ENCODE measurements around the gene HNRNPUL1.
A peak's percentile ranks its signal among the peaks of the same experiment; 100 is the strongest.

The HNRNPUL1 gene

DNA sequence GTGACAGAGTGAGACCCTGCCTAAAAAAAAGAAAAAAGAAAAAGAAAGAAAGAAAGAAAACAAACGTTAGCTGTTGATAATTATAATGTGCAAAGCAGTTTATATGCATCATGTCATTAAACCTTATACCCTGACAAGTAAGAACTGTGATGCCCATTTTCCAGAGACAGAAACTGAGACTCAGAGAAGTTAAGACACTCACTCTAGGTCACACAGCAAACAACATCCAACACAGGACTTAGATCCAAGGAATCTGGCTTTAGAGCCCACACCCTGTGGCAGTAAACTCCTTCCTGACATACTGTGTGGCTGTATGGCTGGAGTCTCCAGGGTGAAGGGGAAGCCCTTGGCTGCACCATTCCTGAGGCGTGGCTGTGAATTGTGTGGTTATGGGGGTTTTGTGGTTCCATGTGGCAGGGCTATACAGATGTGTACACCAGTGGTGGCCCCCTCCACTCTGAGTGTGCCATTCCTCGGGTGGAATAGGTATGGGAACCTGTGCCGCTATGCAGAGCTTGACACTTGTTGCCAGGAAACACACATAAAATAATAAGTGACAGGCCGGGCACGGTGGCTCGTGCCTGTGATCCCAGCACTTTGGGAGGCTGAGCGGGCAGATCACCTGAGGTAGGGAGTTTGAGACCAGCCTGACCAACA lies 29.5 kb upstream of the HNRNPUL1 start:
- no peak for DNase-seq

- DNase-seq, result no peak
Measured at GRCh38 chr19:41235480-41235879, 28.7 kb upstream of the HNRNPUL1 start.

DNA sequence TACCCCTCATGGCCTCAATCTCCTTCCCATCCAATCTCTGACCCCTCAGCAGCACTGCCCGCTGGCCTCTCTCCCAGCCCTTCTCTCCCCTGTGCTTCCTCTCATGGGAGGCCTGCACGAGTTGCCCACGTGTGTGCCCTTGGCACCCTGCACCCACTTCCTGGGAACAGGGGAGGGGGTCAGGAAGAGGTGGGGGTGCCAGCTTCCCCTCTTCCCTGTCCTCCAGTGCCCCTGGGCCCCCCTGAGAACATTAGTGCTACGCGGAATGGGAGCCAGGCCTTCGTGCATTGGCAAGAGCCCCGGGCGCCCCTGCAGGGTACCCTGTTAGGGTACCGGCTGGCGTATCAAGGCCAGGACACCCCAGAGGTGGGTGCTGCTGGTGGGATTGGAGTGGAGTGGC lies 25.9 kb upstream of the HNRNPUL1 start:
- no peak for DNase-seq

GRCh38 chr19:41239363-41239762 lies 24.8 kb upstream of the HNRNPUL1 start:
- no peak for DNase-seq

DNA sequence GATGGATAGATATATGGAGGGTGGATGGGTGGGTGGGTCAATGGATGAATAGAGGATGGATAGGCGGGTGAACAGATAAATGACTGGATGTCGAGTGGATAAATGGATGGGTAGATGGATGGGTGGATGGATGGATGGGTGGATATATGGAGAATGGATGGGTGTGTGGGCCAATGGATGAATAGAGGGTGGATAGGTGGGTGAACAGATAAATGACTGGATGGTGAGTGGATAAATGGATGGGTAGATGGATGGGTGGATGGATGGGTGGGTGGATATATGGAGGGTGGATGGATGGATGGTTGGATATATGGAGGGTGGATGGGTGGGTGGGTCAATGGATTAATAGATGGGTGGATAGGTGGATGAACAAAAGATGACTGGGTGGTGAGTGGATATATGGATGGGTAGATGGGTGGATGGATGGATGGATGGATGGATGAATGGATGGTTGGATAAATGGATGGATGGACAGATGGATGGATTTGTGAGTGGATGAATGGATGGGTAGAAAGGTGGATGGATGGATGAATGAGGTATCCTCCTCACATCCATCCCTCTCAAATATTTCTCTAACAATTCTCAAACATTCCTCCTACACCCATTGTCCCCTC lies 24.1 kb upstream of the HNRNPUL1 start:
- no peak for DNase-seq

DNA sequence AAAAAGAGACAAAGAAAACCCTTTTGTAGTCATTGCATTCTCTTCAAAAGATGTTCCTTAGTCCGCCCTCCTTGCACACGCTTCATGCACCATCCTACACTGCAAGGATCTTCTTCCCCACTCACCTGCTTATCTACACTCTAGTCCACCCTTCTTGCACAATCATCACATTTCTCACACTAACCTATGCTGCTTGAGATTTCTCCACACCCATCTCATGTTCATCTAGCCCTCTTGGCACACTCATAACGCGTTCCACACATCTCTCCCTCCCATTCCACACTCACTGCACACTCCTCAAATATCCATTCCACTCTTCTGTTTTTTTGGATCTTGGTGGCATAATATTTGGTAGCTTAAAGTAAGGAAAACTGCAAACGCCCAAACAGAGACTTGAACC lies 22.3 kb upstream of the HNRNPUL1 start:
- no peak for DNase-seq

DNA sequence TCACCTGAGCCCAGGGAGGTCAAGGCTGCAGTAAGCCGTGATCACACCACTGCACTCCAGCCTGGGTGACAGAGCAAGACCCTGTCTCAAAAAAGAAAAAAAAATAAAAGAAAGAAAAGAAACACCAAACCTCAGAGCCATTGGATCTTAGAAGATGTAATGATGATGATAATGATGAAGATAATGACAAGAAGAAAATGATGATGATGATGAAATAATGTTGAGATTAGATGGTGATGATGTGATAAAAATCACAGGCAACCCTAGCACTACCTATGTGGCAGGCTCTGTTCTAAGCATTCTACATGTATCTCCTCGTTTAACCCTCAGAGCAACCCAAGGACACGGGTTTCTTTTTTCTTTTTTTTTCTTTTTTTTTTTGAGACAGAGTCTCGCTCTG lies 20.1 kb upstream of the HNRNPUL1 start:
- no peak for DNase-seq

DNA sequence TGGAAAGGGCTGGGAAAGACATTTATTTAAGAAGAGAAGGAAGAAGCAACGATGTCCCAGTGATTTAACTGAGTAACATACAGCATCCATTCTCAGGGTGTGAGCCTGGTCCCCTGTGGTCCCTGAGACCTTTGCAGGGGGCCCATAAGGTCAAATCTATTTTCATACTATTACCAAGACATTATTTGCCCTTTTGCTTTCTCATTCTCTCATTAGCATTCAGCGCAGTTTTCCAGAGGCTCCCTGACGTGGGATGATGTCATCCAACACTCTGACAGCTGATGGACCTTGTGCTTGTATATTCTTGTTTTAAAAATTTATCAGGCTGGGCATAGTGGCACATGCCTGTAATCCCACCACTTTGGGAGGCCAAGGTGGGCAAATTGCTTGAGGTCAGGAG lies 18.3 kb upstream of the HNRNPUL1 start:
- no peak for DNase-seq

GRCh38 chr19:41248895-41249294 lies 15.3 kb upstream of the HNRNPUL1 start:
- no peak for DNase-seq

GRCh38 chr19:41249707-41250423 lies 14.3 kb upstream of the HNRNPUL1 start:
- no peak for DNase-seq

DNA sequence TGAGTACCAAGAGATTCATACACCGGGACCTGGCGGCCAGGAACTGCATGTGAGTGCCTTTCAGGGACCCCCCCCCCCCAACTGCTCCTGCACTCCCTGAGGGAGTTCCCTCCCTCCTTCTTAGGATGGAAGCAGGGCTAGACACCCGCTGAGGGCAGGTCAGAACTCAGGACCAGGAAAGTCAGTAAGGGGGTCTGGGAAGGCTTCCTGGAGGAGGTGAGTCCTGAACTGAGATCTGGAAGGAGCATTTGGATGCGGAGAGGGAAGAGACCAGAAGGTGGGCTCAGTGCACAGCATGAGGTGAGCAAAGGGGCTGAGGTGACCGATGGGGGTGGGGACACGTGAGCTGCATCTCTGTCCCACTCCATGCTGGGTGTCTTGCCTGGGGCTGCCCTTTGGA lies 10.5 kb upstream of the HNRNPUL1 start:
- no peak for DNase-seq

DNA sequence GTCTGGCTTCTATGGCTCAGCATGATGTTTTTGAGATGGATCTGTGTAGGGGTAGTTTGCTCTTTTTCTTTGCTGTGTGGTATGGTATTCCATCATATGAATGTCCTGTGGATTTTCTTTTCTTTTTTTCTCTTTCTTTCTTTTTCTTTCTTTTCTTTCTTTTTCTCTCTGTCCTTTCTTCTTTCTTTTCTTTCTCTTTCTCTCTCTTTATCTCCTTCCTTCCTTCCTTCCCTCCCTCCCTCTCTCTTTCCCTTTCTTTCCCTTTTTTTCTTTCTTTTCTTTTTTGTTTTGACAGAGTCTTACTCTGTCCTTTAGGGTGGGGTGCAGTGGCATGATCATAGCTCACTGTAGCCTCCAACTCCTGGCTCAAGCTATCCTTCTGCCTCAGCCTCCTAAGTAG lies 9.0 kb upstream of the HNRNPUL1 start:
- no peak for DNase-seq

DNA sequence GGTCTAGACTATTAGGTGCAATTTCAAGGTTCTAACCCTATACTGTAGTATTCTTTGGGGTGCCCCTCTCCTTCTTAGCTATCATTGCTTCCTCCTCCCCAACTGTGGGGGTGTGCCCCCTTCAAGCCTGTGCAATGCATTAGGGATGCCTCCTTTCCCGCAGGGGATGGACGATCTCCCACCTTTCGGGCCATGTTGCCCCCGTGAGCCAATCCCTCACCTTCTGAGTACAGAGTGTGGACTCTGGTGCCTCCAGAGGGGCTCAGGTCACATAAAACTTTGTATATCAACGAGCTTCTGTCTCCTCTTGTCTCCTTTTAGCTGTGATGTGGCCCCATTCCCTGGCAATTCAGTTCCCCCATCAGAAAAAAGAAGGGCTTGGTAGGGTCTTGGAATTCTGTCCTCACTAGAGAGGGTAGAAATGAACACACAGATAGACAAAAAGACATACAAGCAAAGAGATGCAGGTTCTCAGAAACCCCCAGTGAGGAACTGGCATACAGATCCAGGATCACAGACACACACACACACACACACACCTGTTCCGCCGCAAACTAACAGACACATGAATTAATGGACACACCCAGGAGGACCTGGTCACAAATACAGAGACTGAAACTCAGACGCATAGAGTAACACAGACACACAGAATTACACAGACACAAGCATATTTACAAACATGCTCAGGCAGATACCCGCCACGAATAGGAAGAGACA lies 2.5 kb upstream of the HNRNPUL1 start:
- no peak for DNase-seq

GRCh38 chr19:41263042-41263849 lies 926 bp upstream of the HNRNPUL1 start:
- peak; percentile 45 to 68 (median 66) for DNase-seq

- DNase-seq, result peak; percentile 42 to 66 (median 44)
Measured at GRCh38 chr19:41264581-41265394, 616 bp downstream of the HNRNPUL1 start.

- DNase-seq, result no peak
Measured at GRCh38 chr19:41265395-41266153, 1.4 kb downstream of the HNRNPUL1 start.

GRCh38 chr19:41269055-41269454 lies 4.9 kb downstream of the HNRNPUL1 start:
- DNase-seq, result no peak

DNA sequence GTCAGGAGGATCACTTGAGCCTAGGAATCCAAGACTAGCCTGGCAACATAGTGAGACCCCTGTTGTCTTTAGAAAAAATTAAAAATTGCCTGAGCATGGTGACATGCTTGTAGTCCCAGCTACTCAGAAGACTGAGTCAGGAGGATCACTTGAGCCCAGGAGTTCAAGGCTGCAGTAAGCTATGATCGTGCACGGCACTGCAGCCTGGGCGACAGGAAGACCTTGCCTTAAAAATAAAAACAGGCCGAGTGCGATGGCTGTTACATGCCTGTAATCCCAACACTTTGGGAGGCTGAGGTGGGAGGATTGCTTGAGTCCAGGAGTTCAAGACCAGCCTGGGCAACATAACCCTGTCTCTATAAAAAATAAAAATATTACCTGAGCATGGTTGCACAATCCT lies 5.4 kb downstream of the HNRNPUL1 start:
- no peak for DNase-seq

- DNase-seq, result no peak
Measured at GRCh38 chr19:41273076-41273475, 8.9 kb downstream of the HNRNPUL1 start.

GRCh38 chr19:41274802-41275201 lies 10.6 kb downstream of the HNRNPUL1 start:
- no peak for DNase-seq

- no peak for DNase-seq
Measured at GRCh38 chr19:41276231-41276630, 12.1 kb downstream of the HNRNPUL1 start.

Data from activated naive CD4-positive, alpha-beta T cell (primary cell).